Measurements from ENCODE around the gene CPE.

DNA sequence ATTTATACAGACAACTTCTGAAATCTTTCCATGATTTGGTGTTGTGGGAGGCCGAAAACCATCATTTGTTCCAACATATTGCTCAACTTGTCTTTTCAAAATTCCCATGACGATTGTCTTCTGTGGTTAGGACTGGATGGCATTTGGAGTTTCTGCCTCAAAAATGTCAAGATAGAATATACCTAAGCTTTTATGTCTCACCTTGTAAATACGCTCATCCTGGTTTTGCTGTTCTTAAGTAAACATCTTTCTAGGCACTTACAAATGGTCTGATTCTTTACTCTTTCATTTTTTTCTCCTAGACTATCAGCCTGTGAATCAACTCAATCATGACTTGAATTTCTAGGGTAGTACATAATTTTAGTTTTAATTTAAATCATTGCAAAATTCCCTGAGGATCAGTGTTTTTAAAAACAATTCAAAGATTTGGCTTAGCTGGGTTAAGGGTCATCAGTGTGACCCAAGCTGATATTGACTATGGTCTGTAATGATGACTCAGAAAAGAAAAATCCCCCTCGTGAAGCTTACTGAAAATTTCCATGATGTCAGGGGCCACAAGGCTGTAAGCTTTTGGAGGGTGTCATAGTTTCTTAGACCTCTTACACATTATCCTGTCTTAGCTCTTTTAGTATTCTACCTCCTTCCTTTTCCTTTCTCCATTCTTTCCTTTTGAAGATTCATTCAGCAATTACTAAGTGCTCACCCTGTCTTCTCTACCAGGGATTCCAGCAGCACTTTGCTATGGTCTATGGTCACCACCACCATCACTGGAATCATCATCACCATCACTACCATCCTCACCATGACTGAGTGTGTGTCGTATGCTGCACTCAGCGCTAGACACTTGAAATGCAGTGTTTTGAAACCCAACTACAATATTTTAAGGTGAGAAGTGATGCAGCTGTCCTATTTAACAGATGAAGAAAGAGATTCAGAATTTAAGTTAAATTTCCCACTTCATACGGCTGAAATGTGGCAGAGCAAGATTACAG lies 124.4 kb downstream of the CPE start:
- TF ChIP-seq POLR2A (IDR thresholded peaks at IDR 0.05) (no peak), POLR2AphosphoS5 (IDR thresholded peaks at IDR 0.05) (no peak)
- TF ChIP-seq, protein P1, sequence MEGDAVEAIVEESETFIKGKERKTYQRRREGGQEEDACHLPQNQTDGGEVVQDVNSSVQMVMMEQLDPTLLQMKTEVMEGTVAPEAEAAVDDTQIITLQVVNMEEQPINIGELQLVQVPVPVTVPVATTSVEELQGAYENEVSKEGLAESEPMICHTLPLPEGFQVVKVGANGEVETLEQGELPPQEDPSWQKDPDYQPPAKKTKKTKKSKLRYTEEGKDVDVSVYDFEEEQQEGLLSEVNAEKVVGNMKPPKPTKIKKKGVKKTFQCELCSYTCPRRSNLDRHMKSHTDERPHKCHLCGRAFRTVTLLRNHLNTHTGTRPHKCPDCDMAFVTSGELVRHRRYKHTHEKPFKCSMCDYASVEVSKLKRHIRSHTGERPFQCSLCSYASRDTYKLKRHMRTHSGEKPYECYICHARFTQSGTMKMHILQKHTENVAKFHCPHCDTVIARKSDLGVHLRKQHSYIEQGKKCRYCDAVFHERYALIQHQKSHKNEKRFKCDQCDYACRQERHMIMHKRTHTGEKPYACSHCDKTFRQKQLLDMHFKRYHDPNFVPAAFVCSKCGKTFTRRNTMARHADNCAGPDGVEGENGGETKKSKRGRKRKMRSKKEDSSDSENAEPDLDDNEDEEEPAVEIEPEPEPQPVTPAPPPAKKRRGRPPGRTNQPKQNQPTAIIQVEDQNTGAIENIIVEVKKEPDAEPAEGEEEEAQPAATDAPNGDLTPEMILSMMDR (IDR thresholded peaks at IDR 0.05), result no peak

Measured in prostate gland (tissue), 2 donors.